Lung microvascular endothelial cell (primary cell): Measurements from ENCODE around the gene MIB2. TPM values are rescaled to one million over a fixed set of nuclear protein-coding genes. Genes with fewer than 3 reads are reported as not detected.
"Not testable (repeated sequence)": the region's sequence is repeated elsewhere in the genome, so short reads cannot be mapped to it uniquely, and the experiment has no call there.

Source experiments
- DNase-seq, 2 donors: peaks; one replicate each; pipeline versions ENCODE4 v3.0.0 to v3.0.0-alpha.2; 2010; ENCODE audit warnings: low read depth in 2 of 2
- total RNA-seq: library from RNA; depleted of rRNA; stranded (reverse); fragments of >200 nt; gene quantifications from 2 replicates; pipeline ENCODE4 v1.2.1, GENCODE V29; 2014

Gene MIB2
- total RNA-seq, 1 donor from 2014 or later, result 51.6 TPM

- DNase-seq, result no peak
These were observed 11.2 kb downstream of the MIB2 start for GRCh38 chr1:1626207-1627141.

DNA sequence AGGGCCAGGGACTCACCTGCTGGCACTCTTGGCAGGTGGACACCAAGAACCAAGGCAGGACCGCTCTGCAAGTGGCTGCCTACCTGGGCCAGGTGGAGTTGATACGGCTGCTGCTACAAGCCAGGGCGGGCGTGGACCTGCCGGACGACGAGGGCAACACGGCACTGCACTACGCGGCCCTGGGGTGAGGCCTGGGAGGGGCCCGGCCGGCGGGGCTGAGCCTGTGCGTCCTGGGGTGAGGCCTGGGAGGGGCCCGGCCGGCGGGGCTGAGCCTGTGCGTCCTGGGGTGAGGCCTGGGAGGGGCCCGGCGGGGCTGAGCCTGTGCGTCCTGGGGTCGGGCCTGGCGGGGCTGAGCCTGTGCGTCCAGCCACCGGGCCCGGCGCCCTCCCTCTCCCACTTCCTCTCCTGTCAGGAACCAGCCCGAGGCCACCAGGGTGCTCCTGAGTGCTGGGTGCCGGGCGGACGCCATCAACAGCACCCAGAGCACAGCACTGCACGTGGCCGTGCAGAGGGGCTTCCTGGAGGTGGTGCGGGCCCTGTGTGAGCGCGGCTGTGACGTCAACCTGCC lies 12.0 kb downstream of the MIB2 start:
- no peak for DNase-seq

GRCh38 chr1:1627829-1628753 lies 12.8 kb downstream of the MIB2 start:
- DNase-seq, result no peak

- no peak for DNase-seq
These were observed 13.6 kb downstream of the MIB2 start for GRCh38 chr1:1628754-1629429.

DNA sequence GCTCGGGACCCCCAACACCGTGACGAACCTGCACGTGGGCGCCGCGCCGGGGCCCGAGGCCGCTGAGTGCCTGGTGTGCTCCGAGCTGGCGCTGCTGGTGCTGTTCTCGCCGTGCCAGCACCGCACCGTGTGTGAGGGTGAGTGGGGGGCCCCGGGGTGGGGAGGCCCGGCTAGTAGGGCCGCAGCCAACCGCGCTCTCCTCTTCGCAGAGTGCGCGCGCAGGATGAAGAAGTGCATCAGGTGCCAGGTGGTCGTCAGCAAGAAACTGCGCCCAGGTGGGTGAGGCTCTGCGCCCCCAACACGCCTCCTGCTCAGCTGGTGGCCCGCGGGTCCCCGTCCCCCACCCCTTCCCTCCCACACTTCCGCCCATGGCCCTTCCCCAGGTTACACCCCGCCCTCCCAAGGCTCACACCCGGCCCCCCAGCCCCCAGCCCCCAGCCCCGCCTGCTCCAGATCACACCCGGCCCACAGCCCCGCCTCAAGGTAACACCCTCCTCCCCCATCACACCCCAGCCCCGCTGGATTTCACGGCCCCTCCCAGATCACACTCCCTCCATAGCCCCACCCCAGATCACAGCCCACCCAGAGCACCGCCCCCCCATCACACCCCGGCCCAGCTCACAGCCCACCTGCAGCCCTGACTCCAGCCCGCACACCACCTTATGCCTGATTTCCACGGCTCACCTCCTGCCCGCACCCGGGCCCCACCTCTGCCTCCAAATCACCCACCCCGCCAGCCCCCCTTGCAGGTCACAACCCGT lies 14.3 kb downstream of the MIB2 start:
- DNase-seq, result no peak

DNA sequence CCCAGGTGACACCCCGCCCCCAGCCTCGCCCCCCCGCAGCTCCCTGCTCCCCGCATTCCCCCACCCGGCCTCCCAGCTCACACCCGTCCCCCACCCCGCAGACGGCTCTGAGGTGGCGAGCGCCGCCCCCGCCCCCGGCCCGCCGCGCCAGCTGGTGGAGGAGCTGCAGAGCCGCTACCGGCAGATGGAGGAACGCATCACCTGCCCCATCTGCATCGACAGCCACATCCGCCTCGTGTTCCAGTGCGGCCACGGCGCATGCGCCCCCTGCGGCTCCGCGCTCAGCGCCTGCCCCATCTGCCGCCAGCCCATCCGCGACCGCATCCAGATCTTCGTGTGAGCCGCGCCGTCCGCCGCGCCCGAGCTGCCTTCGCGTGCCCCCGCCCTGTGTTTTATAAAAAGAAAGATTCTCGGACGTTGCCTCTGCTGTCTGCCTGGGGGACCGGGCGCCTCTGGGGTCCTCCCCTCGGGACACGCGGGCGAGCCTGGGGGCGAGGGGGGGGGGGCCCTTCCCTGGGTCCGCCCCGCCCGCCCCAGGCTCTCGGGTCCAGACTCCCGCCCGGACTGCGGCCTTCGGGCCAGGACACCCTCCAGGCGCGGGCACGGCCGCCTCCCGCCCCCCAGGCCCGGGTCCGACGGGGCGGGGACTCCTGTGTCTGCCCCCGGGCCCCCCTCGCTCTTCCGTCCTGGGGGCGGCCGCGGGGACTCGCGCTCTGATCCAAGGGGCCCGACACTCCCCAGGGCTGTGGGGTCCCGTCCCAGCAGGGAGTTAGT lies 15.1 kb downstream of the MIB2 start:
- DNase-seq, result peak; percentile 60 to 82

GRCh38 chr1:1630965-1631781 lies 15.9 kb downstream of the MIB2 start:
- peak in 1 of 2 donors; percentile 4 for DNase-seq

DNA sequence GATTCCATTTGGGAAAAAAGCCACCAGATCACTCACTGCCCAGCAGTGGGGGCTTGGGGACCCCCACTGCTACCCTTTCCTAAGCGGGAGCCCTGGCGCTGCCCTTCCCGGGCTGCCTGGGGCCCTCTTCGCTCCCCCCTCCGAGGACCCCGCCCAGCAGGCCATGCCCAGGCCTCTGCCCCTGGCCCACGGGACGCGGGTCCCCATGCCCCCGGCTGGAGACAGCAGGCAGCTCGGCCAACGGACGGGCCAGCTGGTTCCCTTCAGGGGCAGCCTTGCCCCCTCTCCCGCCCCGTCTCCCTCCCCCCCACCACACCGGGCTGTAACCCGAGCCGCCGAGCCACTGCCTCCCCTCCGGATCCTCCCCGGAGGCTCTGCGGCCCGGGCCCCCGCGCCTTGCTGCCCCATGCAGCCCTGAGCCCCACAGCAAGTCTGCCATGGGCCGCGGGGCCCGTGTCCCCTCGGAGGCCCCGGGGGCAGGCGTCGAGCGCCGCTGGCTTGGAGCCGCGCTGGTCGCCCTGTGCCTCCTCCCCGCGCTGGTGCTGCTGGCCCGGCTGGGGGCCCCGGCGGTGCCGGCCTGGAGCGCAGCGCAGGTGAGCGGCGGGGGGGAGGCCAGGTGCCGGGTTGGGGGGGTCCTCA lies 16.6 kb downstream of the MIB2 start, which contains the start of gene MMP23B:
MMP23B (plus strand) TSS at position 392 of the 639 bp plus-strand sequence; CDS start at position 438, 46 bp downstream.
- DNase-seq, result no peak

DNA sequence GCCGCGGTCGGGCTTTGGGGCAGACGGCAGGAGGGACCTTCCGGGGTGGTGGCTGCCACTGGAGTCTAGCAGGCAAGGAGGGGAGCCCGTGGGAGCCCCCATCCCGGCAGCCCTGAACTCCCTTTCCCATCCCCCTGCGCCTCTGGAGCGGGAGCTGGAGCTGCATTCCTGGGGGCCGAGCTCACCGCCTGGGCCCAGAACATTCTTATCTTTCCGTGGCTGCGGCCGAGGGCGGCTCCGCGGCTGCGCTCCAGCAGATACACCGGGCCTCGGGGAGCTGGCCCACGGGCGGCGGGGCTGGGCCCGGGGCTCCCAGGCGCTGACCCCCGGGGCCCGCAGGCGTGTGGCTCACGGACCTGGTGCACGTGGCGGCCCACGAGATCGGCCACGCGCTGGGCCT lies 18.1 kb downstream of the MIB2 start:
- not testable (repeated sequence) for DNase-seq

DNA sequence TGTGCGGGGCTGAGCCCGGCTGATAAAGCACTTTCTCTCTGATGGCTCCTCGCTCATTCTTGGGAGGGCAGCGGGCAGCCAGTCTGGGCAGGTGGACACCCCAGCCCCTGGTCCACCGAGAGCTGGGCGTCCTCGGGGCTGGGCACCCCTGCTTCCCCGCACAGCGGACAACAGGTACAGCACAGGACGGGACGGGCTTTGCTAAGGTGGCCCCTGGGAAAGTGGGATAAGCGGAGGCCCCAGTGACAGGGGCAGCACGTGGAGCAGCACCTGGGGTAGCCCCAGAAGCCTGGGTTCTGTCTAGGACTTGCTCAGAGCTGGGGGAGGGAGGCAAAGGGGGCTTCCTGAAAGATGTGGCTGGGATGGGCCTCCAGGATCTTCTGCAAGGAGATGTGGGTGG lies 19.3 kb downstream of the MIB2 start:
- not testable (repeated sequence) for DNase-seq

- DNase-seq, result not testable (repeated sequence)
These were observed 21.6 kb downstream of the MIB2 start for GRCh38 chr1:1636621-1637478.

DNA sequence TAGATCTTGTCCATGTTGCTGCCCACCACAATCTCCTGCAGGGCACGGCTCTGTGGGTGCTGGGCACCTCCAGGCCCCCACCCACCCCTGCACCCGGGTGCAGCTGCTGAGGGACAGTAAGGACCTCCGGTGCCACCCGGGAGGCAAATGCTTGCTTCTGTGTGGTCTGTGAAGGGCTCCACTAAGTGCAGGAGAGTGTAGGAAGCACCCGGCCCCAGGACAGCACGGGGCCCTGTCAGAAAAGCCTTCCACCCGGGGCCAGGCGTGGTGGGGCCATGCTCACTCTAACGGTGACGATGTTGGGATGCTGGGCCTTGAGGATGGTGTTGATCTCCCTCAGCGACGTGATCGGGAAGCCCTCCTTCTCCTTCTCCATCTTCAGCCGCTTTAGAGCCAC lies 22.2 kb downstream of the MIB2 start:
- not testable (repeated sequence) for DNase-seq

DNA sequence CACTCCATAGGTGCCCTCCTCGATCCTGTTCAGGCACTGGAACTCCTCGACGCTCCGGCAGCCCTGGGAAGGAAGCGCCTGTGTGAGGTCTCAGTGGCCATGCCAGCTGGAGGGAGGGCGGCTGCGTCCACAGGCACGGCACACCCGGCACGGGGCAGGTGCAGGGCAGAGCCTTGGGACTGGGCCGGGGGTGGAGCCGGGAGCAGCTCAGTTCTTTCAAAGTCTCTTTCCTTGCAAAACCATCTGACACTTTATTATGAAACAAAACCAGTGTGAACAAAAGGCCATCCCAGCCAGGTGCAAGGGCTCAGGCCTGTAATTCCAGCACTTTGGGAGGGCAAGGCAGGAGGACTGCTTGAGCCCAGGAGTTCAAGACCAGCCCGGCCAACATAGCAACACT lies 23.2 kb downstream of the MIB2 start:
- not testable (repeated sequence) for DNase-seq

DNA sequence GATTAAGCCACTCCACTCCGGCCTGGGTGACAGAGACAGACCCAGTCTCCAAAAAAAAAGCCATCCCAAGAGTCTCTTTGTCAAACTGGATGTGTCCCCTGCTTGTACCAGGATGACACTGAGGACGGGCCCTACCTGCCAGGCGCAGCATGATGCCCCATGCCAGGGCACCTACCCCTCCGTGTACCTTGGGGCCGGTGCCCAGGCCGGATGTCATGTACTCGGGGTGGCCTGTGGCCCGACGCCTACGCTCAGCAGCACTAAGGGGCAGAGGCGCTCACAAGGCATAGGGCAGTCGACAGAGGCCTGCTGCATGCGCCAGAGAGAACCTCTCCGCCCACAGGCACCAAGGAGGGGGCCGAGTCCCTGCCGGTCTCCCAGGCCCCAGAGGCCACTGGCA lies 24.1 kb downstream of the MIB2 start:
- not testable (repeated sequence) for DNase-seq

GRCh38 chr1:1640081-1640480 lies 24.8 kb downstream of the MIB2 start:
- not testable (repeated sequence) for DNase-seq

DNA sequence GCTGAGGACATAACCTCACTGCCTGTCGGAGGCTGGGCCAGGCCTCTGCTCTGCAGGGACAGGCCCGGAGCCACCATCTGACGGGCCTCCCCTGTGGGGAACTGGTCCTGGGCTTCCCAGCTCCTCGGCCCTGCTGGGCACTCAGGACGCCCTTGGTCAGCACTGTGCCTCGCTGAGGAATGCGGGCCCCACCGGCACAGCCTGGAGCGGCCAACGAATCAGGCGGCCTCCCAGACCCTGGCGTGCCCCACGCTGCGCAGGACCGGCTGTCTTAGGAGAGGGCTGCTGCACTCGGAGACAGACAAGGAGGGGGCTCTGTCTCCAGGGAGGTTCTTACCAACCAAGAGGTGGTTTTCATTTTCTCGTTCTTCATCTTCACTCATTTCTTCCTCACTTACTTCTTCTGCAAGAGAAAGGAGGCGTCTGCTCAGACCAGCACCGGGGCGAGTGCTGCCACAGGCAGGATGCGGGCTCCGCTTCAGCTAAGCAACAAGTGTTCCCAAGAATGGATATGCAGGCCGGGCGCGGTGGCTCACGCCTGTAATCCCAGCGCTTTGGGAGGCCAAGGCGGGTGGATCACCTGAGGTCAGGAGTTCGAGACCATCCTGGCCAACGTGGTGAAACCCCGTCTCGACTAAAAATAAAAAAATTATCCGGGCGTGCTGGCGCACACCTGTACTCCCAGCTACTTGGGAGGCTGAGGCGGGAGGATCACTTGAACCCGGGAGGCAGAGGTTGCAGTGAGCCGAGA lies 25.6 kb downstream of the MIB2 start:
- not testable (repeated sequence) for DNase-seq
